Coronary artery (tissue), 2 donors: ENCODE data around the gene CTXN3.

Experiments
- DNase-seq: peaks from one replicate; pipeline ENCODE4 v3.0.0-alpha.2; 2017; ENCODE audit warnings: low spot score
- H3K27ac ChIP-seq, 2 donors: fragments of 200-600 bp; sonication (generic); one replicate each; pipeline ENCODE4 v1.5.1; 2016 to 2019
- H3K4me3 ChIP-seq: fragments of 200-600 bp; sonication (generic); 2 replicates; pipeline ENCODE4 v1.5.1; 2016; ENCODE audit warnings: mild to moderate bottlenecking, moderate library complexity
- TF ChIP-seq, protein P1 (sequence below): fragments of 200-600 bp; sonication (generic); IDR thresholded peaks from one replicate; pipeline ENCODE4 v1.5.1; 2019; ENCODE audit warnings: antibody characterized with exemption

CTXN3 gene

GRCh38 chr5:127650022-127650421, 1.1 kb downstream of the CTXN3 start:
- no peak for DNase-seq
- Histone ChIP-seq H3K4me3 (no peak overlapping the region), H3K27ac (no peak overlapping the region)
- TF ChIP-seq, protein P1, sequence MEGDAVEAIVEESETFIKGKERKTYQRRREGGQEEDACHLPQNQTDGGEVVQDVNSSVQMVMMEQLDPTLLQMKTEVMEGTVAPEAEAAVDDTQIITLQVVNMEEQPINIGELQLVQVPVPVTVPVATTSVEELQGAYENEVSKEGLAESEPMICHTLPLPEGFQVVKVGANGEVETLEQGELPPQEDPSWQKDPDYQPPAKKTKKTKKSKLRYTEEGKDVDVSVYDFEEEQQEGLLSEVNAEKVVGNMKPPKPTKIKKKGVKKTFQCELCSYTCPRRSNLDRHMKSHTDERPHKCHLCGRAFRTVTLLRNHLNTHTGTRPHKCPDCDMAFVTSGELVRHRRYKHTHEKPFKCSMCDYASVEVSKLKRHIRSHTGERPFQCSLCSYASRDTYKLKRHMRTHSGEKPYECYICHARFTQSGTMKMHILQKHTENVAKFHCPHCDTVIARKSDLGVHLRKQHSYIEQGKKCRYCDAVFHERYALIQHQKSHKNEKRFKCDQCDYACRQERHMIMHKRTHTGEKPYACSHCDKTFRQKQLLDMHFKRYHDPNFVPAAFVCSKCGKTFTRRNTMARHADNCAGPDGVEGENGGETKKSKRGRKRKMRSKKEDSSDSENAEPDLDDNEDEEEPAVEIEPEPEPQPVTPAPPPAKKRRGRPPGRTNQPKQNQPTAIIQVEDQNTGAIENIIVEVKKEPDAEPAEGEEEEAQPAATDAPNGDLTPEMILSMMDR, result no peak

DNA sequence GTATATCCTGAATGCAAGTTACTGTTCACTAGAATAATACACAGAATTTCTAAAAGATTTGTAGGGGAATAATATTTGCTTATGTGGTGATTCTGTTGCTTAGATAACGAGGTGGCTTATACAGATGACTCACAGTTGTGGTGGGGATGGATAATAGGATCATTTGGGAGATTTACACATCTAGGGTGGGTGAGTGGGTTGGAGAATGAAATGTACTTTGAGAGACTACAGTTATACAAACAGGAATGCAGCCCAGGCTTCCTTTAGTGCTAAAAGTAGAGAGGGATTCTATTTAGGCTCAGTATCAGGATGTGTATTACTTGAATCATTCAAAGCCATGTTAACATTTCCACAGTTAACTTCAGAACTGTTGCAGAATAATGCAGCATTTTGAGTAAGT, 1.8 kb downstream of the CTXN3 start:
- DNase-seq, result no peak
- Histone ChIP-seq H3K27ac (no peak overlapping the region), H3K4me3 (no peak overlapping the region)
- TF ChIP-seq, protein P1, result no peak

DNA sequence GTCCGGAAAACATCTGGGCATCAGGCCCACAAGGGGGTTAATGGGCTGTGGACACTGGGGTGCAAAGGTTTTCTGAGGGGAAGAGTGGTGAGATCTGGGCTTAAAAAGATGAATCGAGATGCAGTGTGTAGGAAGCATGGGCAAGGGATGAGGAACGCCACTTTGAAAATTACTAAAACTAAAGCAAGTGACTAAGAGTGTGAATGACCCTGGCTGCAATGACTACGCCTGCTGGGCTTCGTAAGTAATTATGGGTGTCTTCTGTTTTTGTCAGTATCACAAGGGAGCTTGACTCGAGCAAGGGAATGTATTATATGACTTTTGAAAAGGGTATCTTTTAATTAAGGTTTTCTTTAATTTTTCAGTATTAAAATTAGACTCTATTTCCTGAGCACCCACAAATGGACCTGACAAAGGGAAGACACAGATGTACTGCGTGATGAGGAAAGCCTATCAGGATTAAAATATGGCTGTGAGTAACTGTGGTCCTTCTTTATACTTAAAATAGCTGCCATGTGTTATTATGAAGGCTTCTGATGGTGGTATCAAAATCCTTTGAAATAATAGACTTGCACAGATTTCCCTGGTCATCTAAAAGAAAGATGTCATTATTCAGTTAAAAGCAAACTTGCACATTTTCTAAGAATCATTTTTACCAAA, 4.2 kb downstream of the CTXN3 start:
- no peak overlapping the region for H3K27ac ChIP-seq
- no peak for DNase-seq
- TF ChIP-seq, protein P1, result no peak
- H3K4me3 ChIP-seq, result no peak overlapping the region

GRCh38 chr5:127656825-127657224, 7.9 kb downstream of the CTXN3 start:
- DNase-seq, result no peak
- no peak overlapping the region for H3K27ac ChIP-seq
- TF ChIP-seq, protein P1, result no peak
- no peak overlapping the region for H3K4me3 ChIP-seq

DNA sequence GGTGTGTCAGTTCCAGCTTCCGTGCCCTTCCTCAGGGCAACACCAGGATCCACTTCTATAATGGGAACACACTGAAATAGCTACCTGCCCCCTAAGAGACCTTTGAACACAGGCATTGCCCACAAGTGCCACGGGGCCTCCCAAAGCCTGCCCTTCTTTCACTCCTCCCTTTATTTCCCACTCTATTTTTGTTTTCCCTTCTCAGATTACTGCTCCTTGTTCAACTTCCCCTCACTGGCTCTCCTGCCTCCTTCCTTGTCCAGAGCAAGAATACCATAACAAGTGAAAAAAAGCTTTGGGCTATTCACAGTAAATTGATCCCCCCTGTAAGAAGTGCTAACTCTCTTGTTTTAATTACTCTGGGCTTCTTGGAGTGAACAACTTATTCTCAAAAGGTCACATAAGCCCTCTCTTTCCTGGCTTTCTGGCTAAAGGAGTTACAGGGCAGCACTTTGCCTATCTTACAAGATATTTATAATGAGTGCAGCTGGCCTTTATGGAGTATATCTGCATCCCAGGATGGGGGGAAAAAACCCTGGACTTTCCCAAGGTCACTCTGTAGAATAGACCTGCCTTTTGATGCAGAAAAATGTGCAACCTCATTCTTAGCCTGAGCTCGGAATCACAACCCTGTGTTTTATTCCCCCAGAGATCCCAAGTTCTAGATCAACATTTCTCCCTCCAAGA, 11.3 kb downstream of the CTXN3 start:
- TF ChIP-seq, protein P1, result no peak
- H3K27ac ChIP-seq, result no peak overlapping the region
- H3K4me3 ChIP-seq, result no peak overlapping the region
- no peak for DNase-seq

DNA sequence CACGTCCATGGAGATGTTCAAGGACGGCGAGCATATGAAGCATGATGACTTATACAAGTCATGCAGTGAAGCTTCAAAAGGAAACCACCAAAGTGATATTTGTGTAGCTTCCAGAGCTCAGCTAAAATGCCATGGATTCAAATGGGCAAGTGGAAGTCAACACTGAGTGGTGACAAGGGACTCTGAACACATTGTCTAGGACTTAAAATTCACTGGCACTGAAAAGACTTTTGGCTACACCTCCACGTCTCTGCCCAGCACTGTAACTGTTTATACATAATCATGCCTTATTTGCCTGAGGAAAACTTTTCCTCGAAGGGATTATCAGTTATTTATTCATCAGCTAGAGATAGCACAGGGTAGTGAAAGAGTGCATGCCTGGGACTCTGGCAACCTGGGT, 15.2 kb downstream of the CTXN3 start:
- H3K4me3 ChIP-seq, result no peak overlapping the region
- TF ChIP-seq, protein P1, result no peak
- H3K27ac ChIP-seq, result no peak overlapping the region
- DNase-seq, result no peak

- TF ChIP-seq, protein P1, result no peak
- Histone ChIP-seq H3K4me3 (no peak overlapping the region), H3K27ac (no peak overlapping the region)
- DNase-seq, result no peak
Measured at GRCh38 chr5:127665641-127666040, 16.8 kb downstream of the CTXN3 start.
